ENCODE measurements around the gene HSDL2. TPM values are rescaled to one million over a fixed set of nuclear protein-coding genes. Genes with fewer than 3 reads are reported as not detected.
A peak's percentile ranks its signal among the peaks of the same experiment; 100 is the strongest.
"Not testable (repeated sequence)": the region's sequence is repeated elsewhere in the genome, so short reads cannot be mapped to it uniquely, and the experiment has no call there.

HSDL2 gene
- total RNA-seq, 1 donor from 2014 or later = 20.9 TPM

DNA sequence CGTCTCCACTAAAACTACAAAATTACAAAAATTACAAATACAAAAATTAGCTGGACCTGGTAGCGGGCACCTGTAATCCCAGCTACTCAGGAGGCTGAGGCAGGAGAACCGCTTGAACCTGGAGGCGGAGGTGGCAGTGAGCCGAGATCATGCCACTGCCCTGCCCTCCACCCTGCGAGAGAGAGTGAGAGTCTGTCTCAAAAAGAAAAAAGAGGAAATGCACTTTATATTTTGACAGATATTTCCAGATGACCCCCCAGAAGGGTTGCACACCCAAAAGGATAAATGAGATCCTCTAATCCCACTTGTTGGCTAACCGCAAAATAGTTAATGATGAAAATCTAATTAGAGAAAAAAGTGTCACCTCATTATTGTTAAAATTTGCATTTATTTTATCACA is 2.2 kb downstream of the HSDL2 start:
- Mint-ChIP-seq H3K36me3 (ENCODE audit: low read depth) (peaks cover 7% of the 10 kb centered on the region), H3K4me3 (peak overlapping the region; percentile 42), H3K9me3 (no peaks in the 10 kb centered on the region), H3K27me3 (ENCODE audit: low read depth) (no peaks in the 10 kb centered on the region), H3K4me1 (peaks cover 47% of the 10 kb centered on the region), H3K27ac (ENCODE audit: unreplicated experiment) (no peak overlapping the region)
- no peak for DNase-seq (ENCODE audit: low read depth, low spot score)
- TF ChIP-seq, protein P1, sequence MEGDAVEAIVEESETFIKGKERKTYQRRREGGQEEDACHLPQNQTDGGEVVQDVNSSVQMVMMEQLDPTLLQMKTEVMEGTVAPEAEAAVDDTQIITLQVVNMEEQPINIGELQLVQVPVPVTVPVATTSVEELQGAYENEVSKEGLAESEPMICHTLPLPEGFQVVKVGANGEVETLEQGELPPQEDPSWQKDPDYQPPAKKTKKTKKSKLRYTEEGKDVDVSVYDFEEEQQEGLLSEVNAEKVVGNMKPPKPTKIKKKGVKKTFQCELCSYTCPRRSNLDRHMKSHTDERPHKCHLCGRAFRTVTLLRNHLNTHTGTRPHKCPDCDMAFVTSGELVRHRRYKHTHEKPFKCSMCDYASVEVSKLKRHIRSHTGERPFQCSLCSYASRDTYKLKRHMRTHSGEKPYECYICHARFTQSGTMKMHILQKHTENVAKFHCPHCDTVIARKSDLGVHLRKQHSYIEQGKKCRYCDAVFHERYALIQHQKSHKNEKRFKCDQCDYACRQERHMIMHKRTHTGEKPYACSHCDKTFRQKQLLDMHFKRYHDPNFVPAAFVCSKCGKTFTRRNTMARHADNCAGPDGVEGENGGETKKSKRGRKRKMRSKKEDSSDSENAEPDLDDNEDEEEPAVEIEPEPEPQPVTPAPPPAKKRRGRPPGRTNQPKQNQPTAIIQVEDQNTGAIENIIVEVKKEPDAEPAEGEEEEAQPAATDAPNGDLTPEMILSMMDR (conservative IDR thresholded peaks at IDR 0.05) = no peak

DNA sequence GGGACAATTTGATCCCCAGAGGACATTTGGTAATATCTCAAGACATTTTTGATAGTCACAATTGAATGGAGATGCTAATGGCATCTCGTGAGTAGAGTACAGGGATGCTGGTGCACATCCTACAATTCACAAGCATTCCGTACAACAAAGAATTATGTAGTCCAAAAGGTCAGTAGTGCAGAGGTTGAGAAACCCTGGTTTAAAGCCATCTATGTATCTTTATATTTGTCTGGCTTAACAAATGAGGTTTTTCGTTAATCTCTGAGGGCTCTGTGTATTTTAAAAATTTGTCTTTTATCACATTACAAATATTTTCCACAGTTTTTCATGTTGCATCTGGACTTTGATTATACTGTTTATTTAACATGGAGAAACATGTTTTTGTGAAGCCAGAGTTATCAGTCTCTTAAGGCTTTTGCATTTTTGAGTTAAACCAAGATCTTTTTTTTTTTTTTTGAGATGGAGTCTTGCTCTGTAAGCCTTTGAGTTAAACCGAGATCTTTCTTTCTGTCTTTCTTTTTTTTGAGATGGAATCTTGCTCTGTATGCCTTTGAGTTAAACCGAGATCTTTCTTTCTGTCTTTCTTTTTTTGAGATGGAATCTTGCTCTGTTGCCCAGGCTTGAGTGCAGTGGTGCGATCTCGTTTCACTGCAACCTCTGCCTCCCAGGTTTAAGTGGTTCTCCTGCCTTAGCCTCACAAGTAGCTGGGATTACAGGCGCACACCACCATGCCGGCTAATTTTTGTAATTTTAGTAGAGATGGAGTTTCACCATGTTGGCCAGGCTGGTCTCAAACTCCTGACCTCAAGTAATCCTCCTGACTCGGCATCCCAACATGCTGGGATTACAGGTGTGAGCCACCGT is 2.8 kb downstream of the HSDL2 start:
- DNase-seq (ENCODE audit: low read depth, low spot score) = no peak
- Mint-ChIP-seq H3K4me1 (peaks cover 40% of the 10 kb centered on the region), H3K27ac (ENCODE audit: unreplicated experiment) (no peak overlapping the region), H3K9me3 (no peaks in the 10 kb centered on the region), H3K27me3 (ENCODE audit: low read depth) (no peaks in the 10 kb centered on the region), H3K36me3 (ENCODE audit: low read depth) (peaks cover 8% of the 10 kb centered on the region), H3K4me3 (peak overlapping the region; percentile 42)
- TF ChIP-seq, protein P1 (conservative IDR thresholded peaks at IDR 0.05) = no peak

DNA sequence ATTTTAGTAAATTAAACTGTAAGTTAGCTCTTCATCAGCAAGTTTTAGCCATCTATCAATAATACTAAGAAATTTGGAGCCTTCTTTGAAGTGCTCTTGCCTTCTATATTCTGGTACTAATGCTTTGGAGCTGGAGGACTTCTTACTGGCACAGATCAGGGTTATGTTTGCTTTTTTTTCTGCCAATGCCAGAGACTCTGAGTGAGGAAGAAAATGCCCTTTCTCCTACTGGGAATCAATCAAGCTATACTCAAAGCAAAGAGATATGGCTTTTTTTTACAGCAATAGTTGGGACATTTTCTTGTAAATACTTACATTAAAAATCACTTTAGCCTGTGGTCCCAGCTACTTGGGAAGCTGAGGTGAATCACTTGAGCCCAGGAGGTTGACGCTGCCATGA is 4.3 kb downstream of the HSDL2 start:
- no peak overlapping the region for H3K27ac Mint-ChIP-seq (ENCODE audit: unreplicated experiment)
- peak overlapping the region; percentile 65 for H3K4me3 Mint-ChIP-seq
- peaks cover 9% of the 10 kb centered on the region for H3K36me3 Mint-ChIP-seq (ENCODE audit: low read depth)
- TF ChIP-seq, protein P1 (conservative IDR thresholded peaks at IDR 0.05) = no peak
- no peaks in the 10 kb centered on the region for H3K27me3 Mint-ChIP-seq (ENCODE audit: low read depth)
- peaks cover 27% of the 10 kb centered on the region for H3K4me1 Mint-ChIP-seq
- DNase-seq (ENCODE audit: low read depth, low spot score) = no peak
- no peaks in the 10 kb centered on the region for H3K9me3 Mint-ChIP-seq

DNA sequence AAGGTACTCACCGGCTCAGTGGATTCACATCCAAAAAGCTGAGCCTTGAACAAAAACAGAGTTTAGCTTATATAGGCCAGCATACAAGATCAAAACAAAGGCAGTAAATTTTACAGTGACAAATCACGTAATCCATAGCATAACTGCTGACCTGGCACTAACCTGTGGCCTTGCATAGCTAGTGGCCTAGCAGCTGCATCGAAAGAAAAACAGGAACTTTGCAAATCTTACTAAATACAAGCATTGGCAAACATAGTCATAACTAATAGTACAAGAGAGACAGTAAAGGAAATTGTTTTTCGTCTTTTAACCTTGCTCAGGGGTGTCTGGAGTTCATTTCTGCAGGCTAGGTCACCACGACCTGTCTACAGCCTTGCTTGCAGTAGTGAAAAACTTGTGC is 4.8 kb downstream of the HSDL2 start:
- no peak overlapping the region for H3K27ac Mint-ChIP-seq (ENCODE audit: unreplicated experiment)
- no peaks in the 10 kb centered on the region for H3K27me3 Mint-ChIP-seq (ENCODE audit: low read depth)
- no peaks in the 10 kb centered on the region for H3K9me3 Mint-ChIP-seq
- no peak for DNase-seq (ENCODE audit: low read depth, low spot score)
- TF ChIP-seq, protein P1 (conservative IDR thresholded peaks at IDR 0.05) = no peak
- no peak overlapping the region for H3K4me3 Mint-ChIP-seq
- H3K4me1 Mint-ChIP-seq = peaks cover 22% of the 10 kb centered on the region
- H3K36me3 Mint-ChIP-seq (ENCODE audit: low read depth) = peaks cover 8% of the 10 kb centered on the region

DNA sequence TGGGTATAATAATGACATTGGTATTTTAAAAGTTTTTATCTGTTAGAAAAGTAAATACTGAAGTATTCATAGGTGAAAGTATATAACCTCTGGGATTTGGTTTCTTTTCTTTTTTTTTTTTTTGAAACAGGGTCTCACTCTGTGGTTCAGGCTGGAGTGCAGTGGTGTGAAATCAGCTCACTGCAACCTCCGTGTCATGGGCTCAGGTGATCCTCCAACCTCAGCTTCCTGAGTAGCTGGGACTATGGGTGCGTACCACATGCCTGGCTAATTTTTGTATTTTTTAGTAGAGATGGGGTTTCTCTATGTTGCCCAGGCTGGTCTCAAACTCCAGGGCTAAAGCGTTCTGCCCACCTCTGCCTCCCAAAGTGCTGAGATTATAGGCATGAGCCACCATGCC is 7.2 kb downstream of the HSDL2 start:
- peaks cover 13% of the 10 kb centered on the region for H3K4me1 Mint-ChIP-seq
- H3K36me3 Mint-ChIP-seq (ENCODE audit: low read depth) = peaks cover 8% of the 10 kb centered on the region
- TF ChIP-seq, protein P1 (conservative IDR thresholded peaks at IDR 0.05) = no peak
- H3K27ac Mint-ChIP-seq (ENCODE audit: unreplicated experiment) = no peak overlapping the region
- H3K9me3 Mint-ChIP-seq = no peaks in the 10 kb centered on the region
- DNase-seq (ENCODE audit: low read depth, low spot score) = no peak
- no peaks in the 10 kb centered on the region for H3K27me3 Mint-ChIP-seq (ENCODE audit: low read depth)
- no peak overlapping the region for H3K4me3 Mint-ChIP-seq

DNA sequence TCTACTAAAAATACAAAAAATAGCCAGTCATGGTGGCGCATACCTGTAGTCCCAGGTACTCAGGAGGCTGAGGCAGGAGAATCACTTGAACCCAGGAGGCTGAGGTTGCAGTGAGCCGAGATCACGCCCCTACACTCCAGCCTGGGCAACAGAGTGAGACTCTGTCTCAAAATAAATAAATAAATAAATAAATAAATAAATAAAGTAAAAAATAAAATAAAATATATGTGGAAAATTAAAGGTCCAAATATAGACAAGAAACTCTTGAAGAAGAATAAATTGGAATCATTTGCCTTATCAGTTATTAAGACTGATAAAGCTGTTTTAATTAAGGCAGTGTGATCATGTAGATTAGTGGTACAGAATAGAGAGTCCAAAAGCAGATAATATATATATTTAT is 10.0 kb downstream of the HSDL2 start:
- not testable (repeated sequence) for H3K9me3 Mint-ChIP-seq; H3K27ac Mint-ChIP-seq (ENCODE audit: unreplicated experiment); H3K27me3 Mint-ChIP-seq (ENCODE audit: low read depth); H3K4me1 Mint-ChIP-seq; DNase-seq (ENCODE audit: low read depth, low spot score); H3K4me3 Mint-ChIP-seq
- H3K36me3 Mint-ChIP-seq (ENCODE audit: low read depth) = peaks cover 16% of the 10 kb centered on the region

DNA sequence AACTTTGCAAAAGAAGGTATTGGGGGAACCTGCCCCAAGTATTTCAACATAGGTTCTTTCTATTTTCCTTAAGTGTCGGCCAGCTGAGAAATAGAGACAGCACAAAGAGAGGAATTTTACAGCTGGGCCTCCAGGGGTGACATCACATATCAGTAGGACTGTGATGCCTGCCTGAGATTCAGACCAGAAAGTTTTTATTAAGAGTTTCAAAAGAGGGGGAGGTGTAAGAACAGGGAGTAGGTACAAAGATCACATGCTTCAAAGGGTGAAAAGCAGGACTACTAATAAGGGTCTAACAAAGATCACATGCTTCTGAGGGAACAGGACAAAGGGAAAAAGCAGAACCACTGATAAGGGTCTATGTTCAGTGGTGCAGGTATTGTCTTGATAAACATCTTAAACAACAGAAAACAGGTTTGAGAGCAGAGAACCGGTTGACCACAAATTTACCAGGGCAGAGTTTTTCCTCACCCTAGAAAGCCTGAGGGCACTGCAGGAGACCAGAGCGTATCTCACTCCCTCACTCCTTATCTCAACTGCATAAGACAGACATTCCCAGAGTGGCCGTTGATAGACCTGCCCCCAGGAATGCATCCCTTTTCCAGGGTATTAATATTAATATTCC is 12.1 kb downstream of the HSDL2 start:
- DNase-seq (ENCODE audit: low read depth, low spot score); H3K4me3 Mint-ChIP-seq; H3K27me3 Mint-ChIP-seq (ENCODE audit: low read depth); H3K27ac Mint-ChIP-seq (ENCODE audit: unreplicated experiment); H3K4me1 Mint-ChIP-seq; H3K9me3 Mint-ChIP-seq: not testable (repeated sequence)
- peaks cover 19% of the 10 kb centered on the region for H3K36me3 Mint-ChIP-seq (ENCODE audit: low read depth)

DNA sequence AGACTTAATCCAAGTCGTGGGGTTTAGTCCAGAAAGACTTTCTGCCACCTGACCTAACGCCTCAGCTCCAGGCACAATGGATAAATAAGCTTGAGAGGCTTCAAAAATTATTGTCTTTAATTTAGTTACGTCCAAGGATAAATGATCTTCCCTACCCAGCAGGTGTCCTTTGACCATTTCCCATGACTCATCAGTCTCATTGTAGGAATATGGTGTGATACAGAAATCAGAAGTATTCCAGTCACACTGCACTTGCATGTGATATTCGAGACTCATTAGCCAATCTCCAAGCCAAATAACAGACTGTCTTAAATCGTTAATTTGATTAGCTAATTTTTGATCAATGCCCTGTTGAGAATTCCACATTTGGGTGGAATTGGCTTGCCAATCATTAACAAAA is 13.2 kb downstream of the HSDL2 start:
- H3K4me3 Mint-ChIP-seq; H3K9me3 Mint-ChIP-seq; H3K27ac Mint-ChIP-seq (ENCODE audit: unreplicated experiment); H3K4me1 Mint-ChIP-seq; H3K27me3 Mint-ChIP-seq (ENCODE audit: low read depth); DNase-seq (ENCODE audit: low read depth, low spot score): not testable (repeated sequence)
- H3K36me3 Mint-ChIP-seq (ENCODE audit: low read depth) = peaks cover 24% of the 10 kb centered on the region

Data from neural crest cell (in vitro differentiated cells).